Muscle layer of duodenum (tissue), 2 donors: ENCODE measurements around the gene CATSPERB.
"Not testable (repeated sequence)": the region's sequence is repeated elsewhere in the genome, so short reads cannot be mapped to it uniquely, and the experiment has no call there.

Experiments used
- H3K27ac ChIP-seq: one replicate; pipeline ENCODE4 v1.7.0; 2013; ENCODE audit warnings: mild to moderate bottlenecking, low read length
- H3K27me3 ChIP-seq: one replicate; pipeline ENCODE4 v1.7.0; 2013; ENCODE audit warnings: low read depth, mild to moderate bottlenecking, control low read depth, low read length
- H3K36me3 ChIP-seq, 2 donors: one replicate each; pipeline ENCODE4 v1.7.0; 2013; ENCODE audit warnings: low read length in 2 of 2, control low read depth in 1 of 2, mild to moderate bottlenecking in 1 of 2; ENCODE audit not compliant: insufficient read depth in 2 of 2, control insufficient read depth in 1 of 2
- H3K4me1 ChIP-seq, 2 donors: one replicate each; pipeline ENCODE4 v1.7.0; 2013; ENCODE audit warnings: low read length in 2 of 2, mild to moderate bottlenecking in 2 of 2, control low read depth in 1 of 2, moderate library complexity in 1 of 2; ENCODE audit not compliant: insufficient read depth in 2 of 2, control insufficient read depth in 1 of 2
- H3K4me3 ChIP-seq, 2 donors: one replicate each; pipeline ENCODE4 v1.7.0; 2013; ENCODE audit warnings: low read length in 2 of 2, low read depth in 1 of 2, mild to moderate bottlenecking in 1 of 2
- H3K9me3 ChIP-seq, 2 donors: one replicate each; pipeline ENCODE4 v1.7.0; 2013; ENCODE audit warnings: low read length in 2 of 2, control low read depth in 1 of 2, mild to moderate bottlenecking in 1 of 2; ENCODE audit not compliant: control insufficient read depth in 1 of 2
- donor health status: healthy.

Gene CATSPERB

DNA sequence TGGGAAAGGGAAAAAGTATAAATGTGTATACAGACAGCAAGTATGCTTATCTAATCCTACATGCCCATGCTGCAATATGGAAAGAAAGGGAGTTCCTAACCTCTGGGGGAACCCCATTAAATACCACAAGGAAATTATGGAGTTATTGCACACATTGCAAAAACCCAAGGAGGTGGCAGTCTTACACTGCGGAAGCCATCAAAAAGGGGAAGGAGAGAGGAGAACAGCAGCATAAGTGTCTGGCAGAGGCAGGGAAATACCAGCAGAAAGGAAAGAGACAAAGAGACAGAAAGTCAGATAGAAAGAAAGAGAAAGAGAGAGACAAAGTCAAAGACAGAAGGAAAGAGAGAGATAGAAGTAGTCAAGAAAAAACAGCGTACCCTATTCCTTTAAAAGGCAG is 64.8 kb downstream of the CATSPERB start:
- not testable (repeated sequence) for H3K4me3 ChIP-seq, H3K9me3 ChIP-seq, H3K27me3 ChIP-seq, H3K4me1 ChIP-seq, H3K36me3 ChIP-seq, H3K27ac ChIP-seq

- Histone ChIP-seq H3K27ac (no peak overlapping the region), H3K9me3 (no peaks in the 10 kb centered on the region), H3K36me3 (no peaks in the 10 kb centered on the region), H3K4me1 (no peaks in the 10 kb centered on the region), H3K4me3 (no peak overlapping the region), H3K27me3 (no peaks in the 10 kb centered on the region)
These were observed 71.1 kb downstream of the CATSPERB start for GRCh38 chr14:91660790-91661189.

GRCh38 chr14:91654836-91655235 is 77.0 kb downstream of the CATSPERB start:
- H3K9me3 ChIP-seq: no peaks in the 10 kb centered on the region
- H3K27me3 ChIP-seq: no peaks in the 10 kb centered on the region
- H3K4me3 ChIP-seq: no peak overlapping the region
- no peaks in the 10 kb centered on the region for H3K4me1 ChIP-seq
- no peaks in the 10 kb centered on the region for H3K36me3 ChIP-seq
- no peak overlapping the region for H3K27ac ChIP-seq

DNA sequence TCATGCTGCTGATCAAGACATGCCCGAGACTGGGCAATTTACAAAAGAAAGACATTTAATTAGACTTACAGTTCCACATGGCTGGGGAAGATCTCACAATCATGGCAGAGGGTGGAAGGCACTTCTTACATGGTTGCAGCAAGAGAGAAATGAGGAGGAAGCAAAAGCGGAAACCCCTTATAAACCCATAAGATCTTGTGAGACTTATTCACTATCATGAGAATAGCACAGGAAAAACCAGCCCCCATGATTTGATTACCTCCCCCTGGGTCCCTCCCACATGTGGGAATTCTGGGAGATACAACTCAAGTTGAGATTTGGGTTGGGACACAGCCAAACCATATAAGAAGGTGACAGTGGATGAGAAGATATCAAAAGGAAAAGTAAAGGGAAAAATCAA is 78.4 kb downstream of the CATSPERB start:
- Histone ChIP-seq H3K9me3 (no peaks in the 10 kb centered on the region), H3K27me3 (no peaks in the 10 kb centered on the region), H3K36me3 (no peaks in the 10 kb centered on the region), H3K27ac (no peak overlapping the region), H3K4me3 (no peak overlapping the region), H3K4me1 (no peaks in the 10 kb centered on the region)

- H3K4me1 ChIP-seq: no peaks in the 10 kb centered on the region
These were observed 82.0 kb downstream of the CATSPERB start for GRCh38 chr14:91649930-91650329.

DNA sequence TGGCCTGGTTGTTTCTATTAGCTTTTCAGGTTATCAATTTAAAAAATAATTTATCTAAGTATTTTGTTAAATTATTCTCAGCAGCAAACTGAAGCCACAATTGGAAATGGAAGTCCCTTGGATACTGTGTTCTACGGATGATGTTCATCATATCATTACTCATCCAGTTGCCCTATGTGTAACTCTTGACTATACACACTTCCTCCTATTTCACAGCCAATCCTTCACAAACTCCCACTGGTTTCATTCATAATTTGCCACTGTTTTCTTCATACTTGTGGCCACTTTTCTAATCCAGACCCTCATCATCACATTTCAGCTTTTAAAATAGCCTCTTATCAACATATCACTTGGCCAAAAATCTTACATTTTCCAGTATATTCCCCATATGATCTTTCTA is 84.0 kb downstream of the CATSPERB start:
- no peaks in the 10 kb centered on the region for H3K4me1 ChIP-seq
- H3K9me3 ChIP-seq: no peaks in the 10 kb centered on the region
- no peaks in the 10 kb centered on the region for H3K36me3 ChIP-seq
- no peak overlapping the region for H3K4me3 ChIP-seq
- H3K27me3 ChIP-seq: no peaks in the 10 kb centered on the region
- H3K27ac ChIP-seq: no peak overlapping the region

More at GRCh38 chr14:91649930-91650329, 82.0 kb downstream of the CATSPERB start:
- Histone ChIP-seq H3K36me3 (no peaks in the 10 kb centered on the region), H3K27me3 (no peaks in the 10 kb centered on the region), H3K27ac (no peak overlapping the region), H3K4me3 (no peak overlapping the region), H3K9me3 (no peaks in the 10 kb centered on the region)

GRCh38 chr14:91636604-91637003 is 95.3 kb downstream of the CATSPERB start:
- H3K4me3 ChIP-seq: no peak overlapping the region
- no peaks in the 10 kb centered on the region for H3K9me3 ChIP-seq

GRCh38 chr14:91624757-91625156 is 107.1 kb downstream of the CATSPERB start:
- no peak overlapping the region for H3K27ac ChIP-seq
- no peaks in the 10 kb centered on the region for H3K4me1 ChIP-seq

More at GRCh38 chr14:91636604-91637003, 95.3 kb downstream of the CATSPERB start:
- Histone ChIP-seq H3K27ac (no peak overlapping the region), H3K36me3 (no peaks in the 10 kb centered on the region), H3K27me3 (no peaks in the 10 kb centered on the region), H3K4me1 (no peaks in the 10 kb centered on the region)

GRCh38 chr14:91614187-91614586 is 117.7 kb downstream of the CATSPERB start:
- H3K4me3 ChIP-seq: no peak overlapping the region
- no peaks in the 10 kb centered on the region for H3K36me3 ChIP-seq
- no peaks in the 10 kb centered on the region for H3K27me3 ChIP-seq
- no peak overlapping the region for H3K27ac ChIP-seq
- no peaks in the 10 kb centered on the region for H3K9me3 ChIP-seq
- no peaks in the 10 kb centered on the region for H3K4me1 ChIP-seq

More at GRCh38 chr14:91624757-91625156, 107.1 kb downstream of the CATSPERB start:
- H3K36me3 ChIP-seq: no peaks in the 10 kb centered on the region
- H3K4me3 ChIP-seq: no peak overlapping the region
- no peaks in the 10 kb centered on the region for H3K9me3 ChIP-seq
- no peaks in the 10 kb centered on the region for H3K27me3 ChIP-seq

DNA sequence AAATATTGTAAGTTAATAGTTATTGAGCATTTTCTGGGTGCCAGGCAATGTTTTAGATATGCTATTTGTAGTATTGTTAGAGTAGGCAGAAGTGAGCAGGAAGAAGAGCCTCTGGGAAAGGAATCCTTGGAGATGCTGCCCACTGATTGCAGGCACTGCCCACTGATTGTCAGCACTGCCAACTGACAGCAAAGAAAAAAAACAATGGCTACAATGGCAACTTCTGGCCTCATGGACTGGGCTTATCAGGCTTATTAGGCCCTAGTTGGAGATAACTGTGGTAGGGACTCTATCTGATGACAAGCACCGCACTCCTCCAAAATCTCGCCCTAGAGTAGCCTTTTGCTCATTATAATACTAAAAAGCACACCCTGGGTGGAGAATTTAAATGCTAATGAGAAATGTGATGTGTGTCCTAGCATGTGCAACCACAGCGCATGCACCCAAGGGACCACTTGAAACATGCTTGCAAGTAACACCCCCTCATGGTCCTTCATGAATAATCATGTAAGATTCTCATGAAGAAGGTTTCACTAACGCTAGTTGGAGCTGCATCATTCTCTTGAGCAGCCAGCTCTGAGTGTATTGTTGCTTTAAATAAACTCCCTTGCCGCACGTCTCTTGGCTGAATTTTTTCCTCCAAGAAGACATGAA is 118.3 kb downstream of the CATSPERB start:
- H3K9me3 ChIP-seq: no peaks in the 10 kb centered on the region
- H3K4me3 ChIP-seq: no peak overlapping the region
- H3K27ac ChIP-seq: no peak overlapping the region
- no peaks in the 10 kb centered on the region for H3K4me1 ChIP-seq
- no peaks in the 10 kb centered on the region for H3K27me3 ChIP-seq
- no peaks in the 10 kb centered on the region for H3K36me3 ChIP-seq

- no peaks in the 10 kb centered on the region for H3K36me3 ChIP-seq
- H3K9me3 ChIP-seq: no peaks in the 10 kb centered on the region
- H3K4me1 ChIP-seq: no peaks in the 10 kb centered on the region
- no peak overlapping the region for H3K27ac ChIP-seq
- no peaks in the 10 kb centered on the region for H3K27me3 ChIP-seq
- no peak overlapping the region for H3K4me3 ChIP-seq
These were observed 120.4 kb downstream of the CATSPERB start for GRCh38 chr14:91611528-91611927.

- H3K4me1 ChIP-seq: no peaks in the 10 kb centered on the region
- no peak overlapping the region for H3K27ac ChIP-seq
- H3K36me3 ChIP-seq: no peaks in the 10 kb centered on the region
- no peak overlapping the region for H3K4me3 ChIP-seq
- no peaks in the 10 kb centered on the region for H3K9me3 ChIP-seq
- no peaks in the 10 kb centered on the region for H3K27me3 ChIP-seq
These were observed 122.7 kb downstream of the CATSPERB start for GRCh38 chr14:91609161-91609560.
